Measurements from ENCODE around the gene RGS11.

DNA sequence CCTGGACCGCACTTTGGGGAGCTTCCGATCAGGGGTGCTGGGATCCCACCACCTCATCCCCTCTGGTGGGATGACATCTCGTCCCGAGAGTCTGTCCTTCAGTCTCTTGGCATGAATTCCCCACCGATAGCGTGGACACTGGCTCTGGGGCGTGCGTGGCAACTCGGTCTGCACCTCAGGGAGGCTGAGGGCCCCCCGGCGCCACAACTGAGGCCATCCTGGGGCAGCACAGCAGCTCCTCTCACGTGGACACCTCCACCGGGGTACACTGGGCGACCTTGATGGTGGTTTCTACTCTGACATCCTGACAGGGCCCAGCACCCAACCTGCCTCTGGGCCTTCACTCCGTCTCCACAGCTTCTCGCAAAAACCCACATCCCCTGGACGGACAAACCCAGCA is 15.8 kb upstream of the RGS11 start:
- TF ChIP-seq SIN3A (IDR thresholded peaks at IDR 0.05; ENCODE audit: borderline replicate concordance, insufficient read depth, low read length) = no peak
- TF ChIP-seq, protein P1, sequence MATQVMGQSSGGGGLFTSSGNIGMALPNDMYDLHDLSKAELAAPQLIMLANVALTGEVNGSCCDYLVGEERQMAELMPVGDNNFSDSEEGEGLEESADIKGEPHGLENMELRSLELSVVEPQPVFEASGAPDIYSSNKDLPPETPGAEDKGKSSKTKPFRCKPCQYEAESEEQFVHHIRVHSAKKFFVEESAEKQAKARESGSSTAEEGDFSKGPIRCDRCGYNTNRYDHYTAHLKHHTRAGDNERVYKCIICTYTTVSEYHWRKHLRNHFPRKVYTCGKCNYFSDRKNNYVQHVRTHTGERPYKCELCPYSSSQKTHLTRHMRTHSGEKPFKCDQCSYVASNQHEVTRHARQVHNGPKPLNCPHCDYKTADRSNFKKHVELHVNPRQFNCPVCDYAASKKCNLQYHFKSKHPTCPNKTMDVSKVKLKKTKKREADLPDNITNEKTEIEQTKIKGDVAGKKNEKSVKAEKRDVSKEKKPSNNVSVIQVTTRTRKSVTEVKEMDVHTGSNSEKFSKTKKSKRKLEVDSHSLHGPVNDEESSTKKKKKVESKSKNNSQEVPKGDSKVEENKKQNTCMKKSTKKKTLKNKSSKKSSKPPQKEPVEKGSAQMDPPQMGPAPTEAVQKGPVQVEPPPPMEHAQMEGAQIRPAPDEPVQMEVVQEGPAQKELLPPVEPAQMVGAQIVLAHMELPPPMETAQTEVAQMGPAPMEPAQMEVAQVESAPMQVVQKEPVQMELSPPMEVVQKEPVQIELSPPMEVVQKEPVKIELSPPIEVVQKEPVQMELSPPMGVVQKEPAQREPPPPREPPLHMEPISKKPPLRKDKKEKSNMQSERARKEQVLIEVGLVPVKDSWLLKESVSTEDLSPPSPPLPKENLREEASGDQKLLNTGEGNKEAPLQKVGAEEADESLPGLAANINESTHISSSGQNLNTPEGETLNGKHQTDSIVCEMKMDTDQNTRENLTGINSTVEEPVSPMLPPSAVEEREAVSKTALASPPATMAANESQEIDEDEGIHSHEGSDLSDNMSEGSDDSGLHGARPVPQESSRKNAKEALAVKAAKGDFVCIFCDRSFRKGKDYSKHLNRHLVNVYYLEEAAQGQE (IDR thresholded peaks at IDR 0.05; ENCODE audit: insufficient read depth in 1 of 2, low read depth in 2 of 2, low read length in 2 of 2) = no peak

Measured in PFSK-1 (cell line).